GM20000 (cell line): ENCODE measurements around the gene PLEKHA8.

Experiments
- DNase-seq: peaks from one replicate; pipeline ENCODE4 v3.0.0; 2012; ENCODE audit warnings: low spot score
- TF ChIP-seq, protein P1 (sequence below): IDR thresholded peaks from 2 replicates; pipeline ENCODE4 v1.5.1; 2012; ENCODE audit warnings: mild to moderate bottlenecking, control low read depth; ENCODE audit errors: extremely low read depth, missing control alignments

The PLEKHA8 gene

DNA sequence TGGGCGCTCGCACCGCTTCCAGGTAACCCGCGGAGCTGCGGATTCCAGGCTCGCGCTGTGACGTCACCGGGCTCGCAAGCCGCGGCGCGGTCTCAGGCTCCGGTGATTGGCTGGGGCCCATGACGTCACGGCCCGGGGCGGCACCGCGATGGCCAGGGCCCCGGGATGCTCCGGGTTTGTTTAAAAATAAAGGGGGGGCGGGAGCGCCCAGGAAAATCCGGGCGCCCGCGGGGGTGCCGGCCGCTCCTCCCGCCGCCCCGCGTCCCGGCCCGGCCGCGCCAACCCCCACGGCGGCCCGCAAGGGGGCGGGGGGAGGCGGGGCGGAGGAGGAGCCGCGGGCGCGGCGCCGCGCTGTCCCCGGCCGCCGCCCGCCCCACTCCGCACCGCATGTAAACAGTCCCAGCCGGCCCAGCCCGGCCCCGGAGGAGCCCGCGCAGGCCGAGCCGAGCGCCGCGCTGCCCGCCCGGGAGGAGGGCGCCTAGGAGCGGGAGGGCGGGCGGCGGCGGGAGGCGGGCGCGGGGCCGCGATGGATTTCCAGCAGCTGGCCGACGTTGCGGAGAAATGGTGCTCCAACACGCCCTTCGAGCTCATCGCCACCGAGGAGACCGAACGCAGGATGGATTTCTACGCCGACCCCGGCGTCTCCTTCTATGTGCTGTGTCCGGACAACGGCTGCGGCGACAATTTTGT lies 106.5 kb downstream of the PLEKHA8 start, which contains the start of gene MTURN:
Gene MTURN, plus strand, starts transcription at position 376 of the 690 bp plus-strand sequence. Its CDS starts 151 bp downstream, at position 527.
- peak; percentile 97 for DNase-seq
- TF ChIP-seq, protein P1, sequence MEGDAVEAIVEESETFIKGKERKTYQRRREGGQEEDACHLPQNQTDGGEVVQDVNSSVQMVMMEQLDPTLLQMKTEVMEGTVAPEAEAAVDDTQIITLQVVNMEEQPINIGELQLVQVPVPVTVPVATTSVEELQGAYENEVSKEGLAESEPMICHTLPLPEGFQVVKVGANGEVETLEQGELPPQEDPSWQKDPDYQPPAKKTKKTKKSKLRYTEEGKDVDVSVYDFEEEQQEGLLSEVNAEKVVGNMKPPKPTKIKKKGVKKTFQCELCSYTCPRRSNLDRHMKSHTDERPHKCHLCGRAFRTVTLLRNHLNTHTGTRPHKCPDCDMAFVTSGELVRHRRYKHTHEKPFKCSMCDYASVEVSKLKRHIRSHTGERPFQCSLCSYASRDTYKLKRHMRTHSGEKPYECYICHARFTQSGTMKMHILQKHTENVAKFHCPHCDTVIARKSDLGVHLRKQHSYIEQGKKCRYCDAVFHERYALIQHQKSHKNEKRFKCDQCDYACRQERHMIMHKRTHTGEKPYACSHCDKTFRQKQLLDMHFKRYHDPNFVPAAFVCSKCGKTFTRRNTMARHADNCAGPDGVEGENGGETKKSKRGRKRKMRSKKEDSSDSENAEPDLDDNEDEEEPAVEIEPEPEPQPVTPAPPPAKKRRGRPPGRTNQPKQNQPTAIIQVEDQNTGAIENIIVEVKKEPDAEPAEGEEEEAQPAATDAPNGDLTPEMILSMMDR = no peak

GRCh38 chr7:30135301-30136116 lies 107.3 kb downstream of the PLEKHA8 start:
- DNase-seq = peak; percentile 75
- TF ChIP-seq, protein P1 = no peak

GRCh38 chr7:30136117-30136731 lies 108.0 kb downstream of the PLEKHA8 start:
- DNase-seq = no peak
- TF ChIP-seq, protein P1 = no peak

GRCh38 chr7:30136743-30137485 lies 108.7 kb downstream of the PLEKHA8 start:
- TF ChIP-seq, protein P1 = no peak
- DNase-seq = no peak

- TF ChIP-seq, protein P1 = no peak
- DNase-seq = no peak
Observed at GRCh38 chr7:30139836-30140384, 111.7 kb downstream of the PLEKHA8 start.

- DNase-seq = no peak
- TF ChIP-seq, protein P1 = no peak
Observed at GRCh38 chr7:30140456-30140855, 112.2 kb downstream of the PLEKHA8 start.
